Esophagus muscularis mucosa (tissue), 4 donors: Measurements from ENCODE around the gene IFNLR1. TPM values are rescaled to one million over a fixed set of nuclear protein-coding genes. Genes with fewer than 3 reads are reported as not detected.

Experiments
- DNase-seq: peaks from one replicate; pipeline ENCODE4 v3.0.0-alpha.2; 2017; ENCODE audit errors: extremely low spot score
- H3K27ac ChIP-seq, 4 donors: fragments of 200-600 bp; sonication (generic); replicated peaks in 1 of 4; 1 replicate in 3 of 4; 2 replicates in 1 of 4; pipeline ENCODE4 v1.5.1; 2016 to 2019; ENCODE audit warnings: mild to moderate bottlenecking in 1 of 4
- H3K27me3 ChIP-seq, 4 donors: fragments of 200-600 bp; sonication (generic); one replicate each; pipeline versions ENCODE4 v1.5.1 to v1.6.0; 2016 to 2019
- H3K36me3 ChIP-seq, 4 donors: fragments of 200-600 bp; sonication (generic); one replicate each; pipeline ENCODE4 v1.5.1; 2016 to 2019
- H3K4me1 ChIP-seq, 4 donors: fragments of 200-600 bp; sonication (generic); one replicate each; pipeline ENCODE4 v1.5.1; 2016 to 2019
- H3K4me3 ChIP-seq, 4 donors: fragments of 200-600 bp; sonication (generic); 1 replicate in 2 of 4; 2 replicates in 2 of 4; pipeline ENCODE4 v1.5.1; 2016 to 2019; ENCODE audit warnings: mild to moderate bottlenecking in 4 of 4, moderate library complexity in 1 of 4
- H3K9me3 ChIP-seq, 4 donors: fragments of 200-600 bp; sonication (generic); 1 replicate in 3 of 4; 2 replicates in 1 of 4; pipeline ENCODE4 v1.5.1; 2016 to 2019
- CTCF ChIP-seq, 3 experiments: fragments of 200-600 bp in 2 of 3; fragments of 450-650 bp in 1 of 3; sonication (generic) in 2 of 3; IDR thresholded peaks; one replicate each; pipeline ENCODE4 v1.5.1; 2017 to 2019; ENCODE audit warnings: antibody characterized with exemption in 3 of 3, mild to moderate bottlenecking in 2 of 3, moderate library complexity in 1 of 3
- EP300 ChIP-seq: sonication (generic); formaldehyde crosslinking; IDR thresholded peaks from one replicate; pipeline ENCODE4 v1.6.1; 2017; ENCODE audit warnings: antibody characterized with exemption
- POLR2A ChIP-seq: fragments of 450-650 bp; IDR thresholded peaks from one replicate; pipeline ENCODE4 v1.6.1; 2017; ENCODE audit warnings: antibody characterized with exemption, moderate library complexity, mild to moderate bottlenecking, low read depth
- POLR2AphosphoS5 ChIP-seq, 2 donors: sonication (generic); formaldehyde crosslinking; IDR thresholded peaks; one replicate each; pipeline ENCODE4 v1.6.1; 2017; ENCODE audit warnings: antibody characterized with exemption in 2 of 2
- WGBS: methylation state at CpG from one replicate; pipeline ENCODE4 v1.1.5; 2018; 5-methylcytosine and 5-hydroxymethylcytosine counted together
- intact Hi-C: fragments of 100-400 bp; cut with DNase I; formaldehyde crosslinking; loops from one replicate; pipeline ENCODE4 v1.15.1; 2023
- total RNA-seq, 4 donors: library from RNA; depleted of rRNA; stranded (reverse); fragments of >200 nt; gene quantifications; one replicate each; pipeline versions ENCODE4 v1.1.0 to v1.2.1, GENCODE V29; 2016

The IFNLR1 gene
- total RNA-seq, 4 donors from 2014 or later, result 0.50 to 2.0 (median 1.2) TPM

- no peak for DNase-seq
- no peak overlapping the region for H3K4me3 ChIP-seq
- H3K27me3 ChIP-seq, result no peaks in the 10 kb centered on the region
- no peaks in the 10 kb centered on the region for H3K9me3 ChIP-seq
- H3K4me1 ChIP-seq, result peaks cover 13 to 18% (median 16%) of the 10 kb centered on the region in 4 donors
- intact Hi-C loops, result no loop called here
- H3K36me3 ChIP-seq, result no peaks in the 10 kb centered on the region
- no peak overlapping the region for H3K27ac ChIP-seq
- WGBS, result 94% methylated on average over 5 of the region's 5 CpGs
- TF ChIP-seq POLR2A (no peak), CTCF (IDR thresholded peaks at IDR 0.05) (no peak), EP300 (no peak), POLR2AphosphoS5 (IDR thresholded peaks at IDR 0.05) (no peak)
Measured at GRCh38 chr1:24119489-24119858, 67.6 kb downstream of the IFNLR1 start.

- Histone ChIP-seq H3K36me3 (no peaks in the 10 kb centered on the region), H3K9me3 (no peaks in the 10 kb centered on the region), H3K27me3 (no peaks in the 10 kb centered on the region), H3K4me1 (peaks cover 13 to 18% (median 16%) of the 10 kb centered on the region in 4 donors), H3K4me3 (no peak overlapping the region), H3K27ac (no peak overlapping the region)
- DNase-seq, result no peak
- intact Hi-C loops, result no loop called here
- WGBS, result 76% methylated on average over 8 of the region's 8 CpGs
- no peak for TF ChIP-seq POLR2AphosphoS5 (IDR thresholded peaks at IDR 0.05)
- no peak for TF ChIP-seq EP300
- no peak for TF ChIP-seq POLR2A
- no peak for TF ChIP-seq CTCF (IDR thresholded peaks at IDR 0.05)
Measured at GRCh38 chr1:24118410-24119242, 68.5 kb downstream of the IFNLR1 start.

- WGBS, result 88% methylated on average over 11 of the region's 14 CpGs
- DNase-seq, result no peak
Measured at GRCh38 chr1:24117722-24118409, 69.2 kb downstream of the IFNLR1 start.

GRCh38 chr1:24117132-24117531, 70.0 kb downstream of the IFNLR1 start:
- Histone ChIP-seq H3K27me3 (no peaks in the 10 kb centered on the region), H3K9me3 (no peaks in the 10 kb centered on the region), H3K36me3 (no peaks in the 10 kb centered on the region), H3K4me3 (no peak overlapping the region), H3K4me1 (peaks cover 19 to 27% (median 22%) of the 10 kb centered on the region in 4 donors), H3K27ac (no peak overlapping the region)
- WGBS, result 94% methylated on average over 2 of the region's 2 CpGs
- intact Hi-C loops, result no loop called here
- TF ChIP-seq EP300 (no peak), POLR2AphosphoS5 (IDR thresholded peaks at IDR 0.05) (no peak), CTCF (IDR thresholded peaks at IDR 0.05) (no peak), POLR2A (no peak)
- DNase-seq, result no peak

More at GRCh38 chr1:24117722-24118409, 69.2 kb downstream of the IFNLR1 start:
- Histone ChIP-seq H3K9me3 (no peaks in the 10 kb centered on the region), H3K36me3 (no peaks in the 10 kb centered on the region), H3K27me3 (no peaks in the 10 kb centered on the region), H3K4me3 (no peak overlapping the region), H3K4me1 (peaks cover 13 to 19% (median 16%) of the 10 kb centered on the region in 4 donors), H3K27ac (no peak overlapping the region)
- intact Hi-C loops, result no loop called here
- no peak for TF ChIP-seq POLR2A
- TF ChIP-seq POLR2AphosphoS5 (IDR thresholded peaks at IDR 0.05), result no peak
- no peak for TF ChIP-seq EP300
- TF ChIP-seq CTCF (IDR thresholded peaks at IDR 0.05), result no peak
